Body of pancreas (tissue), 4 donors: ENCODE results near the gene CDH12.

Source experiments
- CTCF ChIP-seq, 7 experiments: fragments of 450-650 bp in 4 of 7; fragments of 200-600 bp in 3 of 7; sonication (generic) in 3 of 7; IDR thresholded peaks; one replicate each; pipeline ENCODE4 v1.5.1; 2016 to 2019; ENCODE audit warnings: antibody characterized with exemption in 7 of 7
- POLR2A ChIP-seq, 3 donors: fragments of 450-650 bp; IDR thresholded peaks; one replicate each; pipeline ENCODE4 v1.6.1; 2016; ENCODE audit warnings: antibody characterized with exemption in 3 of 3, mild to moderate bottlenecking in 2 of 3

GRCh38 chr5:22460189-22460588 is 393.0 kb downstream of the CDH12 start:
- TF ChIP-seq CTCF (IDR thresholded peaks at IDR 0.05) = no peak
- no peak for TF ChIP-seq POLR2A (IDR thresholded peaks at IDR 0.05)
